ENCODE results near the gene DNAH17. TPM values are rescaled to one million over a fixed set of nuclear protein-coding genes. Genes with fewer than 3 reads are reported as not detected.

The DNAH17 gene
- total RNA-seq, 2 experiments from 2014 or later, result 0.19 to 0.42 TPM

- Mint-ChIP-seq H3K4me1 (ENCODE audit: low read depth) (peaks cover 24% of the 10 kb centered on the region), H3K9me3 (no peaks in the 10 kb centered on the region), H3K36me3 (ENCODE audit: low read depth) (no peaks in the 10 kb centered on the region), H3K27ac (no peak overlapping the region), H3K27me3 (ENCODE audit: low read depth) (no peaks in the 10 kb centered on the region), H3K4me3 (no peak overlapping the region)
- CTCF ChIA-PET, result no interaction called here
- no peak for DNase-seq
- intact Hi-C loops (cut with micrococcal nuclease), result no loop called here
Observed at GRCh38 chr17:78532311-78532710, 44.9 kb downstream of the DNAH17 start.

- intact Hi-C loops (cut with micrococcal nuclease), result no loop called here
- CTCF ChIA-PET, result no interaction called here
- no peak for DNase-seq
- H3K4me1 Mint-ChIP-seq (ENCODE audit: low read depth), result peaks cover 18% of the 10 kb centered on the region
- H3K36me3 Mint-ChIP-seq (ENCODE audit: low read depth), result no peaks in the 10 kb centered on the region
- no peaks in the 10 kb centered on the region for H3K9me3 Mint-ChIP-seq
- no peak overlapping the region for H3K4me3 Mint-ChIP-seq
- H3K27me3 Mint-ChIP-seq (ENCODE audit: low read depth), result no peaks in the 10 kb centered on the region
- H3K27ac Mint-ChIP-seq, result no peak overlapping the region
Observed at GRCh38 chr17:78530675-78531074, 46.5 kb downstream of the DNAH17 start.

- no peaks in the 10 kb centered on the region for H3K36me3 Mint-ChIP-seq (ENCODE audit: low read depth)
- no peak for DNase-seq
- intact Hi-C loops (cut with micrococcal nuclease), result no loop called here
- no peaks in the 10 kb centered on the region for H3K27me3 Mint-ChIP-seq (ENCODE audit: low read depth)
- no peaks in the 10 kb centered on the region for H3K9me3 Mint-ChIP-seq
- CTCF ChIA-PET, result no interaction called here
- no peak overlapping the region for H3K4me3 Mint-ChIP-seq
- no peak overlapping the region for H3K27ac Mint-ChIP-seq
- H3K4me1 Mint-ChIP-seq (ENCODE audit: low read depth), result peaks cover 12% of the 10 kb centered on the region
Observed at GRCh38 chr17:78529871-78530670, 47.1 kb downstream of the DNAH17 start.

- Mint-ChIP-seq H3K9me3 (no peaks in the 10 kb centered on the region), H3K27me3 (ENCODE audit: low read depth) (no peaks in the 10 kb centered on the region), H3K27ac (no peak overlapping the region), H3K4me3 (no peak overlapping the region), H3K36me3 (ENCODE audit: low read depth) (no peaks in the 10 kb centered on the region), H3K4me1 (ENCODE audit: low read depth) (peaks cover 5% of the 10 kb centered on the region)
- intact Hi-C loops (cut with micrococcal nuclease), result no loop called here
- CTCF ChIA-PET, result no interaction called here
- DNase-seq, result no peak
Observed at GRCh38 chr17:78529251-78529650, 47.9 kb downstream of the DNAH17 start.

GRCh38 chr17:78528541-78528940 lies 48.7 kb downstream of the DNAH17 start:
- Mint-ChIP-seq H3K4me3 (no peak overlapping the region), H3K27me3 (ENCODE audit: low read depth) (no peaks in the 10 kb centered on the region), H3K4me1 (ENCODE audit: low read depth) (peaks cover 5% of the 10 kb centered on the region), H3K27ac (no peak overlapping the region), H3K36me3 (ENCODE audit: low read depth) (no peaks in the 10 kb centered on the region), H3K9me3 (no peaks in the 10 kb centered on the region)
- no peak for DNase-seq
- intact Hi-C loops (cut with micrococcal nuclease), result no loop called here
- CTCF ChIA-PET, result no interaction called here

- no peaks in the 10 kb centered on the region for H3K36me3 Mint-ChIP-seq (ENCODE audit: low read depth)
- H3K27me3 Mint-ChIP-seq (ENCODE audit: low read depth), result no peaks in the 10 kb centered on the region
- no peak for DNase-seq
- intact Hi-C loops (cut with micrococcal nuclease), result no loop called here
- H3K9me3 Mint-ChIP-seq, result no peaks in the 10 kb centered on the region
- H3K4me1 Mint-ChIP-seq (ENCODE audit: low read depth), result no peaks in the 10 kb centered on the region
- CTCF ChIA-PET, result no interaction called here
- no peak overlapping the region for H3K27ac Mint-ChIP-seq
- H3K4me3 Mint-ChIP-seq, result no peak overlapping the region
Observed at GRCh38 chr17:78527345-78527744, 49.9 kb downstream of the DNAH17 start.

GRCh38 chr17:78526231-78527025 lies 50.8 kb downstream of the DNAH17 start:
- intact Hi-C loops (cut with micrococcal nuclease), result no loop called here
- CTCF ChIA-PET, result no interaction called here
- Mint-ChIP-seq H3K27ac (no peak overlapping the region), H3K36me3 (ENCODE audit: low read depth) (no peaks in the 10 kb centered on the region), H3K4me3 (no peak overlapping the region), H3K9me3 (no peaks in the 10 kb centered on the region), H3K27me3 (ENCODE audit: low read depth) (no peaks in the 10 kb centered on the region), H3K4me1 (ENCODE audit: low read depth) (no peaks in the 10 kb centered on the region)
- DNase-seq, result no peak

GRCh38 chr17:78525511-78526160 lies 51.6 kb downstream of the DNAH17 start:
- Mint-ChIP-seq H3K27ac (no peak overlapping the region), H3K4me3 (no peak overlapping the region), H3K4me1 (ENCODE audit: low read depth) (no peaks in the 10 kb centered on the region), H3K36me3 (ENCODE audit: low read depth) (no peaks in the 10 kb centered on the region), H3K27me3 (ENCODE audit: low read depth) (no peaks in the 10 kb centered on the region), H3K9me3 (no peaks in the 10 kb centered on the region)
- no peak for DNase-seq
- intact Hi-C loops (cut with micrococcal nuclease), result no loop called here
- CTCF ChIA-PET, result no interaction called here

- H3K4me1 Mint-ChIP-seq (ENCODE audit: low read depth), result no peaks in the 10 kb centered on the region
- CTCF ChIA-PET, result no interaction called here
- DNase-seq, result no peak
- intact Hi-C loops (cut with micrococcal nuclease), result no loop called here
- no peaks in the 10 kb centered on the region for H3K27me3 Mint-ChIP-seq (ENCODE audit: low read depth)
- H3K9me3 Mint-ChIP-seq, result no peaks in the 10 kb centered on the region
- H3K4me3 Mint-ChIP-seq, result no peak overlapping the region
- no peaks in the 10 kb centered on the region for H3K36me3 Mint-ChIP-seq (ENCODE audit: low read depth)
- no peak overlapping the region for H3K27ac Mint-ChIP-seq
Observed at GRCh38 chr17:78524870-78525510, 52.2 kb downstream of the DNAH17 start.

GRCh38 chr17:78523934-78524655 lies 53.1 kb downstream of the DNAH17 start:
- Mint-ChIP-seq H3K27me3 (ENCODE audit: low read depth) (no peaks in the 10 kb centered on the region), H3K27ac (no peak overlapping the region), H3K9me3 (no peaks in the 10 kb centered on the region), H3K4me1 (ENCODE audit: low read depth) (no peaks in the 10 kb centered on the region), H3K36me3 (ENCODE audit: low read depth) (no peaks in the 10 kb centered on the region), H3K4me3 (no peak overlapping the region)
- CTCF ChIA-PET, result no interaction called here
- intact Hi-C loops (cut with micrococcal nuclease), result no loop called here
- DNase-seq, result no peak

GRCh38 chr17:78522031-78522809 lies 55.0 kb downstream of the DNAH17 start:
- Mint-ChIP-seq H3K4me1 (ENCODE audit: low read depth) (no peaks in the 10 kb centered on the region), H3K4me3 (no peak overlapping the region), H3K27me3 (ENCODE audit: low read depth) (no peaks in the 10 kb centered on the region), H3K9me3 (no peaks in the 10 kb centered on the region), H3K36me3 (ENCODE audit: low read depth) (no peaks in the 10 kb centered on the region), H3K27ac (no peak overlapping the region)
- DNase-seq, result no peak
- CTCF ChIA-PET, result interaction anchor here (0.6 to 0.9 kb wide), 3 partner anchors 35 to 450 kb away, joined by 3 to 5 read pairs (median 3); no protein-coding TSS in a partner anchor
- intact Hi-C loops (cut with micrococcal nuclease), result no loop called here
